ENCODE measurements around the gene HIRA.

DNA sequence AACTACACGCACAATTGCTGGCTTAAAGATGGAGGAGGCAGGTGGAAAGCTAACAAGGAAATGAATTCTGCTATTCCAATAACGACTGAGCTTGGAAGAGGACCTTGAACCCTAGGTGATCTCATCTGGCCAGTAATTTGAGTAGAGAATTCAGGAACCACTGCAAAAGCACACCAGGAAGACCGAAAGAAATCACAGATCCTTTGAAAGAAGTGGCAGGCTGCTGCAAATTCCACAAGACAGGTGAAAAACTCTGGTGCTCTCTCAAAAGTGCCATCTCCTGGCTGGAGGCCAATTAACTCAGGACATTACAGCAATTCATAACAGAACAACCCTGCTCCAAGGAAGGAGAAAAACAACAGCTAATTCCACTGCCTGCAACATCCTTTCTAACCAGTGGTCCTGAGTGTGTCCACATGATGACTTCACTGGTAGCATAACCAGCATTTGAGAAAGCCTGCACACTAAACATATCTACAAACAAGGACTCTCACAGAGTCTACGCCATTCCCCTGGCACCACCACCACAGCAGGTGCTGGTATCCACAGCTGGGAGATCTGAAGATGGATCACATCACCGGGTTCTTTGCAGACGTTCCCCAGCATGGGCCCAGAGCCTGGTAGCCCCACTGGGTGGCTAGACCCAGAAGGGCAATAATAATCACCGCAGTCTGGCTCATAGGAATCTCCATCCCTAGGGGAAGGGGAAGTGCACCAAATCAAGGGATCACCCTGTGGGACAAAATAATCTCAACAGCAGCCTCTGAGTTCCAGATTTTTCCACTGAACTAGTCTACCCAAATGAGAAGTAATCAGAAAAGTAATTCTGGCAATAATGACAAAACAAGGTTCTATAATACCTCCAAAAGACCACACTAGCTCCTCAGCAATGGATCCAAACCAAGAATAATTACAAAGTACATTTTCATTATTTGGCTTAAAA lies 95.1 kb downstream of the HIRA start:
- TF ChIP-seq EP300 (IDR thresholded peaks at IDR 0.05; ENCODE audit: borderline replicate concordance) (no peak), TEAD4 (IDR thresholded peaks at IDR 0.05) (no peak), NFIC (IDR thresholded peaks at IDR 0.05) (no peak), CEBPB (IDR thresholded peaks at IDR 0.05) (no peak), ZBTB7A (IDR thresholded peaks at IDR 0.05; ENCODE audit: low read depth) (no peak), FOXM1 (IDR thresholded peaks at IDR 0.05; ENCODE audit: borderline replicate concordance, low read depth) (no peak)
- TF ChIP-seq, protein P1, sequence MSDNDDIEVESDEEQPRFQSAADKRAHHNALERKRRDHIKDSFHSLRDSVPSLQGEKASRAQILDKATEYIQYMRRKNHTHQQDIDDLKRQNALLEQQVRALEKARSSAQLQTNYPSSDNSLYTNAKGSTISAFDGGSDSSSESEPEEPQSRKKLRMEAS (IDR thresholded peaks at IDR 0.05): no peak
- TF ChIP-seq, protein P2, sequence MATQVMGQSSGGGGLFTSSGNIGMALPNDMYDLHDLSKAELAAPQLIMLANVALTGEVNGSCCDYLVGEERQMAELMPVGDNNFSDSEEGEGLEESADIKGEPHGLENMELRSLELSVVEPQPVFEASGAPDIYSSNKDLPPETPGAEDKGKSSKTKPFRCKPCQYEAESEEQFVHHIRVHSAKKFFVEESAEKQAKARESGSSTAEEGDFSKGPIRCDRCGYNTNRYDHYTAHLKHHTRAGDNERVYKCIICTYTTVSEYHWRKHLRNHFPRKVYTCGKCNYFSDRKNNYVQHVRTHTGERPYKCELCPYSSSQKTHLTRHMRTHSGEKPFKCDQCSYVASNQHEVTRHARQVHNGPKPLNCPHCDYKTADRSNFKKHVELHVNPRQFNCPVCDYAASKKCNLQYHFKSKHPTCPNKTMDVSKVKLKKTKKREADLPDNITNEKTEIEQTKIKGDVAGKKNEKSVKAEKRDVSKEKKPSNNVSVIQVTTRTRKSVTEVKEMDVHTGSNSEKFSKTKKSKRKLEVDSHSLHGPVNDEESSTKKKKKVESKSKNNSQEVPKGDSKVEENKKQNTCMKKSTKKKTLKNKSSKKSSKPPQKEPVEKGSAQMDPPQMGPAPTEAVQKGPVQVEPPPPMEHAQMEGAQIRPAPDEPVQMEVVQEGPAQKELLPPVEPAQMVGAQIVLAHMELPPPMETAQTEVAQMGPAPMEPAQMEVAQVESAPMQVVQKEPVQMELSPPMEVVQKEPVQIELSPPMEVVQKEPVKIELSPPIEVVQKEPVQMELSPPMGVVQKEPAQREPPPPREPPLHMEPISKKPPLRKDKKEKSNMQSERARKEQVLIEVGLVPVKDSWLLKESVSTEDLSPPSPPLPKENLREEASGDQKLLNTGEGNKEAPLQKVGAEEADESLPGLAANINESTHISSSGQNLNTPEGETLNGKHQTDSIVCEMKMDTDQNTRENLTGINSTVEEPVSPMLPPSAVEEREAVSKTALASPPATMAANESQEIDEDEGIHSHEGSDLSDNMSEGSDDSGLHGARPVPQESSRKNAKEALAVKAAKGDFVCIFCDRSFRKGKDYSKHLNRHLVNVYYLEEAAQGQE (IDR thresholded peaks at IDR 0.05; ENCODE audit: low read depth): no peak

All from Ishikawa (cell line).